Measurements from ENCODE around the gene FRMD6.

GRCh38 chr14:51648296-51648695, 3.4 kb upstream of the FRMD6 start:
- TF ChIP-seq, protein P1, sequence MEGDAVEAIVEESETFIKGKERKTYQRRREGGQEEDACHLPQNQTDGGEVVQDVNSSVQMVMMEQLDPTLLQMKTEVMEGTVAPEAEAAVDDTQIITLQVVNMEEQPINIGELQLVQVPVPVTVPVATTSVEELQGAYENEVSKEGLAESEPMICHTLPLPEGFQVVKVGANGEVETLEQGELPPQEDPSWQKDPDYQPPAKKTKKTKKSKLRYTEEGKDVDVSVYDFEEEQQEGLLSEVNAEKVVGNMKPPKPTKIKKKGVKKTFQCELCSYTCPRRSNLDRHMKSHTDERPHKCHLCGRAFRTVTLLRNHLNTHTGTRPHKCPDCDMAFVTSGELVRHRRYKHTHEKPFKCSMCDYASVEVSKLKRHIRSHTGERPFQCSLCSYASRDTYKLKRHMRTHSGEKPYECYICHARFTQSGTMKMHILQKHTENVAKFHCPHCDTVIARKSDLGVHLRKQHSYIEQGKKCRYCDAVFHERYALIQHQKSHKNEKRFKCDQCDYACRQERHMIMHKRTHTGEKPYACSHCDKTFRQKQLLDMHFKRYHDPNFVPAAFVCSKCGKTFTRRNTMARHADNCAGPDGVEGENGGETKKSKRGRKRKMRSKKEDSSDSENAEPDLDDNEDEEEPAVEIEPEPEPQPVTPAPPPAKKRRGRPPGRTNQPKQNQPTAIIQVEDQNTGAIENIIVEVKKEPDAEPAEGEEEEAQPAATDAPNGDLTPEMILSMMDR (IDR thresholded peaks at IDR 0.05; ENCODE audit: insufficient read depth, low read length, poor library complexity, severe bottlenecking): no peak
- TF ChIP-seq EZH2phosphoT487 (conservative IDR thresholded peaks at IDR 0.05; ENCODE audit: low read length): no peak
